Sigmoid colon (tissue), 7 donors: Measurements from ENCODE around the gene BICRA. TPM values are rescaled to one million over a fixed set of nuclear protein-coding genes. Genes with fewer than 3 reads are reported as not detected.

Experiments
- DNase-seq: peaks from one replicate; pipeline ENCODE4 v3.0.0-alpha.2; 2019
- H3K27ac ChIP-seq, 4 donors: fragments of 200-600 bp; sonication (generic); one replicate each; pipeline ENCODE4 v1.5.1; 2016 to 2019; ENCODE audit warnings: mild to moderate bottlenecking in 1 of 4
- H3K27me3 ChIP-seq, 3 donors: fragments of 200-600 bp; sonication (generic); one replicate each; pipeline ENCODE4 v1.5.1; 2019; ENCODE audit warnings: mild to moderate bottlenecking in 1 of 3
- H3K36me3 ChIP-seq, 4 donors: fragments of 200-600 bp; sonication (generic); one replicate each; pipeline ENCODE4 v1.5.1; 2016 to 2019
- H3K4me1 ChIP-seq, 4 donors: fragments of 200-600 bp; sonication (generic); one replicate each; pipeline ENCODE4 v1.5.1; 2017 to 2019
- H3K4me3 ChIP-seq, 4 donors: fragments of 200-600 bp; sonication (generic); one replicate each; pipeline ENCODE4 v1.5.1; 2017 to 2019; ENCODE audit warnings: mild to moderate bottlenecking in 2 of 4, moderate library complexity in 1 of 4
- H3K9me3 ChIP-seq, 4 donors: fragments of 200-600 bp in 3 of 4; sonication (generic) in 3 of 4; one replicate each; pipeline versions ENCODE4 v1.5.1 to v1.6.1; 2013 to 2019
- EP300 ChIP-seq, 4 donors: sonication (generic); formaldehyde crosslinking; IDR thresholded peaks; one replicate each; pipeline ENCODE4 v1.6.1; 2017; ENCODE audit warnings: antibody characterized with exemption in 4 of 4
- POLR2A ChIP-seq, 2 donors: fragments of 450-650 bp; IDR thresholded peaks; one replicate each; pipeline ENCODE4 v1.6.1; 2016; ENCODE audit warnings: antibody characterized with exemption in 2 of 2, mild to moderate bottlenecking in 2 of 2, moderate library complexity in 2 of 2
- POLR2AphosphoS5 ChIP-seq, 4 donors: sonication (generic); formaldehyde crosslinking; IDR thresholded peaks; one replicate each; pipeline ENCODE4 v1.6.1; 2017; ENCODE audit warnings: antibody characterized with exemption in 4 of 4
- WGBS, 2 donors: extraction: QIAGEN DNeasy Blood & Tissue Kit; methylation state at CpG; one replicate each; pipeline ENCODE4 v1.1.7; 2013; 5-methylcytosine and 5-hydroxymethylcytosine counted together
- intact Hi-C: fragments of 100-400 bp; cut with DNase I; formaldehyde crosslinking; loops from one replicate; pipeline ENCODE4 v1.15.1; 2023
- polyA plus RNA-seq, 3 donors: library from polyadenylated mRNA; stranded (reverse); fragments of 200-250 nt; gene quantifications; one replicate each; pipeline ENCODE4 v1.2.3, GENCODE V29; 2013
- total RNA-seq, 4 donors: library from RNA; depleted of rRNA; stranded (reverse); fragments of >200 nt; gene quantifications; one replicate each; pipeline ENCODE4 v1.1.0, GENCODE V29; 2016
- TF ChIP-seq, protein P1 (sequence below), 4 experiments: fragments of 450-650 bp in 3 of 4; fragments of 200-600 bp in 1 of 4; IDR thresholded peaks; one replicate each; pipeline ENCODE4 v1.5.1; 2016 to 2019; ENCODE audit warnings: antibody characterized with exemption in 4 of 4, mild to moderate bottlenecking in 3 of 4, moderate library complexity in 2 of 4
- donor health status: healthy with polysubstance abuse.
- donor health status: Bipolar disorder and iron deficiency.
- donor health status: healthy.

BICRA gene
- total and polyA plus RNA-seq, 7 donors: 1.8 to 21.6 (median 10.3) TPM

DNA sequence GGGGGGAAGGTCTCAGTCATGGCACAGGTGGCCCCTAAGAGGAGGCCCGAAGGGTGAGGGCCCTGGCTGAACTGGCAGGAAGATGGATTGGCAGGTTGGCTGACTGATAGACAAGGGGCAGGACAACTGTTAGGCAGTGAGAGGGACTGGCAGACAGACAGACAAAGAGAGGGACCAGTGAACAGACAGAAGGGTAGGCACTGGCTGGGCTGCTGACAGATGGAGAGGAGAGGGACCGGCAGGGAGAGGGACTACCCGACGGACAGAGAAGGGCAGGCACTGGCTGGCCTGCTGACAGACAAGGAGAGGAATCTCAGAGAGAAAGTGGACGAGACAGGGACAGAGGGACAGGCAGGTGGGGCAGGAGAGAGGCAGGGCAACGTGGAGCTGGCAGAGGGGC is 72.5 kb downstream of the BICRA start:
- peaks cover 0 to 6% (median 0%) of the 10 kb centered on the region in 4 donors for H3K4me1 ChIP-seq
- WGBS, 2 donors: 88 to 92% methylated on average over 6 of the region's 6 CpGs
- intact Hi-C loops: no loop called here
- no peak for DNase-seq
- H3K9me3 ChIP-seq: no peaks in the 10 kb centered on the region
- no peaks in the 10 kb centered on the region for H3K27me3 ChIP-seq
- peaks cover 19 to 63% (median 28%) of the 10 kb centered on the region in 4 donors for H3K36me3 ChIP-seq
- H3K4me3 ChIP-seq: no peak overlapping the region
- no peak for TF ChIP-seq POLR2AphosphoS5 (IDR thresholded peaks at IDR 0.05)
- TF ChIP-seq POLR2A (IDR thresholded peaks at IDR 0.05): no peak
- no peak for TF ChIP-seq EP300 (IDR thresholded peaks at IDR 0.05)
- TF ChIP-seq, protein P1, sequence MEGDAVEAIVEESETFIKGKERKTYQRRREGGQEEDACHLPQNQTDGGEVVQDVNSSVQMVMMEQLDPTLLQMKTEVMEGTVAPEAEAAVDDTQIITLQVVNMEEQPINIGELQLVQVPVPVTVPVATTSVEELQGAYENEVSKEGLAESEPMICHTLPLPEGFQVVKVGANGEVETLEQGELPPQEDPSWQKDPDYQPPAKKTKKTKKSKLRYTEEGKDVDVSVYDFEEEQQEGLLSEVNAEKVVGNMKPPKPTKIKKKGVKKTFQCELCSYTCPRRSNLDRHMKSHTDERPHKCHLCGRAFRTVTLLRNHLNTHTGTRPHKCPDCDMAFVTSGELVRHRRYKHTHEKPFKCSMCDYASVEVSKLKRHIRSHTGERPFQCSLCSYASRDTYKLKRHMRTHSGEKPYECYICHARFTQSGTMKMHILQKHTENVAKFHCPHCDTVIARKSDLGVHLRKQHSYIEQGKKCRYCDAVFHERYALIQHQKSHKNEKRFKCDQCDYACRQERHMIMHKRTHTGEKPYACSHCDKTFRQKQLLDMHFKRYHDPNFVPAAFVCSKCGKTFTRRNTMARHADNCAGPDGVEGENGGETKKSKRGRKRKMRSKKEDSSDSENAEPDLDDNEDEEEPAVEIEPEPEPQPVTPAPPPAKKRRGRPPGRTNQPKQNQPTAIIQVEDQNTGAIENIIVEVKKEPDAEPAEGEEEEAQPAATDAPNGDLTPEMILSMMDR (IDR thresholded peaks at IDR 0.05): no peak
- no peak overlapping the region for H3K27ac ChIP-seq

DNA sequence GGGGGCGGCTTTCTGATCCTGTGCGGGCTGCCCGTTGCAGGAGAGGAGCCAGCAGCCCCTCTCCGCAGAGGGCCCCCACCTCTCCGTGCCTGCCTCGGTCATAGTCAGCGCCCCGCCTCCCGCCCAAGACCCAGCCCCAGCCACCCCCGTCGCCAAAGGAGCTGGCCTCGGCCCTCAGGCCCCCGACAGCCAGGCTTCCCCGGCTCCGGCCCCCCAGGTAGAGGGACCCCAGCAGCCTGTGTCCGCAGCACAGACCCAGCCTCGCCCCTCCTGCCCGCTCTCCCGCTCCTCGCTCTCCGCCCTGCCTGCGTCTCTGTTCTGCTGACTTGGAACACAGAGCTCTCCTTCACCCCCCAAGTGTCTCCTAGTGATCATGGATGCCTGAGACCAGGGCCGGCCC is 73.0 kb downstream of the BICRA start:
- no peak for DNase-seq
- WGBS, 2 donors: 95 to 97% methylated on average over 23 of the region's 23 CpGs
- Histone ChIP-seq H3K36me3 (peaks cover 19 to 63% (median 27%) of the 10 kb centered on the region in 4 donors), H3K27ac (no peak overlapping the region), H3K4me3 (no peak overlapping the region), H3K4me1 (peaks cover 0 to 6% (median 0%) of the 10 kb centered on the region in 4 donors), H3K27me3 (no peaks in the 10 kb centered on the region), H3K9me3 (no peaks in the 10 kb centered on the region)
- TF ChIP-seq, protein P1 (IDR thresholded peaks at IDR 0.05): no peak
- no peak for TF ChIP-seq POLR2AphosphoS5 (IDR thresholded peaks at IDR 0.05)
- intact Hi-C loops: no loop called here

DNA sequence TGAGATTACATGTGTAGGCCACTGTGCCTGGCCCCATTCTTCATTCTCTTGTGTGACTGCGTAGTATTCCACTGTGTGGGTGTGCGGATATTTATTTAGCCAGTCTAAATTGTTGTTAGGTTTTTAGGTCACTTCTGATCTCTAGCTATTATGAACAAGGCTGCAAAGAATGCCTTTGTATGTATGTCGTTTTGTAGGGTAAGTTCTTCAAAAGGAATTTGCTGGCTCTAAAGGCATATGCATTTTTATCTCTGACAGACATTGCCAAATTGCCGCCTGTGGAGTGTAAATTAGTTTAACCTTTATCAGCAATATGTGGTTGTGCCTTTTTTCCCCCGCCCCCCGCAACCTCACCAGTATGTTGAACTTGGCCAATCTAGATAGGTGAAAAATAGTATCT is 74.0 kb downstream of the BICRA start:
- TF ChIP-seq EP300 (IDR thresholded peaks at IDR 0.05) (no peak), POLR2AphosphoS5 (IDR thresholded peaks at IDR 0.05) (no peak), POLR2A (IDR thresholded peaks at IDR 0.05) (no peak)
- TF ChIP-seq, protein P1 (IDR thresholded peaks at IDR 0.05): no peak
- no peaks in the 10 kb centered on the region for H3K27me3 ChIP-seq
- DNase-seq: no peak
- H3K27ac ChIP-seq: peak overlapping the region in 2 of 4 donors; percentile 19 to 46
- no peaks in the 10 kb centered on the region for H3K9me3 ChIP-seq
- intact Hi-C loops: no loop called here
- H3K36me3 ChIP-seq: peaks cover 19 to 54% (median 24%) of the 10 kb centered on the region in 4 donors
- 81 to 88% methylated on average over 6 of the region's 6 CpGs for WGBS, 2 donors
- H3K4me3 ChIP-seq: no peak overlapping the region
- peaks cover 0 to 6% (median 0%) of the 10 kb centered on the region in 4 donors for H3K4me1 ChIP-seq

DNA sequence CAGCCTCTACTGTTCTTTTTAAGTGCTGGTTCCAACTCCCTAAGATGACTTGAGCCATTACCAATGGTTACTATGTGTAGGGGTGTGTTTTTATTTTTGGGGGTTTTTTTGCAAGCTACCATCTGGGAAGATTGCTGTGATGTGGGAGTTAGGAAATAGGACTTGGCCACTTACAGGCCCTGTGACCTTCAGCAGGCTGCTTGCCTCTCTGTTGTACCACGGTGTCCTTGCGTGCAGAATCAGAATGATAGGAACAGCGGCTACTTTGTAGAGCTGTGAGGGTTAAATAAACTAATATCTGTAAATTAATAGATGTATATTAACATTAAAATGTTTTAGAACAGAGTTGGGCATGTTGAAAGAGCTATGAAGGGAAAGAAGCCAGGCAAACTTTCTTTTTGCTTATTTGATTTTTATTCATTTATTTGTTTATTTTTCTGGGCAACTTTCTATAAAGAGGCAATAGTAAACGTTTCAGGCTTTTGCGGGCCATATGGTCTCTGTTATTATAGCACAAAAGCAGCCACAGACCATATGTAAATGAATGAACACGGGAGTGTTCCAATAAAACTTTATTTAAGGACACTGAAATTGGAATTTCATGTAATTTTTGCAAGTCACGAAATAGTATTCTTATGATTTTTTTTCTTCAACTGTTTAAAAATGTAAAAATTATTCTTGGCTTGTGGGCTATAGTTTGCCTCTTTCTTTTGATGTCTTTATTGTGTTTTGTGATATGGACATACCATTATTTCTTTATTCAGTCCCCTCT is 77.9 kb downstream of the BICRA start:
- H3K36me3 ChIP-seq: peaks cover 0 to 43% (median 4%) of the 10 kb centered on the region in 4 donors
- H3K27ac ChIP-seq: no peak overlapping the region
- H3K27me3 ChIP-seq: no peaks in the 10 kb centered on the region
- no peak overlapping the region for H3K4me3 ChIP-seq
- H3K9me3 ChIP-seq: no peaks in the 10 kb centered on the region
- intact Hi-C loops: no loop called here
- 84 to 90% methylated on average over 7 of the region's 7 CpGs for WGBS, 2 donors
- no peak for TF ChIP-seq EP300 (IDR thresholded peaks at IDR 0.05)
- peaks cover 0 to 6% (median 0%) of the 10 kb centered on the region in 4 donors for H3K4me1 ChIP-seq
- DNase-seq: no peak

DNA sequence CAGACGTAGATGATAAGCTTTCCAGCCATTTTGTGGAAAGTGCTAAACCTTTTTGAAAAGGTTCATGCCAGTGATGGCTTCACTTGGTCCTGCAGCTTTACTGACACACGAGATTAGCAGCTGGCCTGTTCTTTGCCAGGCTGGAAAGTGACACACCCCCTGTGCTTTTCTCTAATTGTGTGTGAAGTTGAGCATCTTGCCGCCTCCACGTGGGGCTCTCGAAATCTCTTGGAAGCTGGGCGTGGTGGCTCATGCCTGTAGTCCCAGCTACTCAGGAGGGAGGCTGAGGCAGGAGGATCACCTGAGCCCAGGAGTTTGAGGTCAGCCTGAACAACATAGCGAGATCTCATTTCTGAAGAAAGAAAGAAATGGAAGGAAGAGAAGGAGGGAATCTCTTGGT is 79.0 kb downstream of the BICRA start:
- H3K4me1 ChIP-seq: peaks cover 0 to 3% (median 0%) of the 10 kb centered on the region in 4 donors
- peaks cover 0 to 48% (median 9%) of the 10 kb centered on the region in 4 donors for H3K36me3 ChIP-seq
- 85 to 90% methylated on average over 7 of the region's 7 CpGs for WGBS, 2 donors

More for the DNA sequence above, 79.0 kb downstream of the BICRA start:
- intact Hi-C loops: no loop called here
- Histone ChIP-seq H3K27ac (no peak overlapping the region), H3K4me3 (no peak overlapping the region), H3K9me3 (no peaks in the 10 kb centered on the region), H3K27me3 (no peaks in the 10 kb centered on the region)
- TF ChIP-seq, protein P1 (IDR thresholded peaks at IDR 0.05): no peak
- TF ChIP-seq EP300 (IDR thresholded peaks at IDR 0.05): no peak
- TF ChIP-seq POLR2AphosphoS5 (IDR thresholded peaks at IDR 0.05): no peak
- no peak for TF ChIP-seq POLR2A (IDR thresholded peaks at IDR 0.05)
- no peak for DNase-seq
